Stimulated activated CD4-positive, alpha-beta T cell treated with anti-CD3 and anti-CD28 coated beads, Interleukin-4, amount 100 ng/mL, for 48 hours (primary cell): Measurements from ENCODE around the gene CCDC24.

Source experiments
- DNase-seq, 2 donors: peaks; one replicate each; pipeline ENCODE4 v3.0.0-alpha.2; 2020; ENCODE audit warnings: low read depth in 2 of 2

CCDC24 gene

DNA sequence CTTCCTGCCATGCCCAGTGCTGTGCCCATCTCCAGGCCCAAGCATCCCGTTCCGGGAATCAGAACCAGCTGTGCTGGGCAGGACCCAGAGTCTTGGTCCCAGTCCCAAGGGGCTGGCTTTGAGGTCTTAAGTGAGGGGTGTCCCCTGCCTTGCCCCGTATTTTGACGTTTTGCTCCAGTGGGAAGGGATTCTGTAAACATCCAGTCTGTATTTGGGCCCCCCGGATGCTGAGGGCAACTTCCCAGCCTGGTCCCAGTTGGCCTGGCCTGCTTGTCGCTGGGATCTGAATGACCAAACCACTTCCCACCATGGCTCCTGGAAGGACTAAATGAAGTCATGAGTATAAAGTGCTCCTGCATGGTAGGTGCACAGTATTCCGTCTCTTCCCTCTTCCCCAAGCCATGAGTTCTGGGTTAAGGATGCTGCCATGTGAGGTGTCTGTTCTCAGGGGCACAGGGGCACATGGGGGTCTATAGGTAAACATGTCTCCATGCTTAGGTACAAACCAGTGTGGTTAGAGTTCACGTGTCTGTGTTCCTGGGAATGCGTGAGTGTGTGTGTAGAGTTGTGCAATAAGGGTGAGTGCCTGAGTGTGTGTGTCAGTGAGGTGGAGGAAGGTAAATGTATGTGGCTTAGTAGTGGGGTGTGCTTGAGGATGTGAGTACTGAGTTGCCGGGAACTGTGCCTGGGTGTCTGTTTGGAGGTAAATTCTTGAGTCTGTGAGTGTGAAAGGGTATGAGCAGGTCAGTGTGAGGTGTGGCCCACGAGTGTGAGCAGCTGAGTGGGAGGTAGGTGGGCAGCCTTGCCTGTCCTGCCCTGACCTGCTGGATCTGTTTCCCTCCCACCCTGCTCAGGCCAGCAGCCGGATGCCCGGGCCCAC lies 10.9 kb upstream of the CCDC24 start:
- no peak for DNase-seq

DNA sequence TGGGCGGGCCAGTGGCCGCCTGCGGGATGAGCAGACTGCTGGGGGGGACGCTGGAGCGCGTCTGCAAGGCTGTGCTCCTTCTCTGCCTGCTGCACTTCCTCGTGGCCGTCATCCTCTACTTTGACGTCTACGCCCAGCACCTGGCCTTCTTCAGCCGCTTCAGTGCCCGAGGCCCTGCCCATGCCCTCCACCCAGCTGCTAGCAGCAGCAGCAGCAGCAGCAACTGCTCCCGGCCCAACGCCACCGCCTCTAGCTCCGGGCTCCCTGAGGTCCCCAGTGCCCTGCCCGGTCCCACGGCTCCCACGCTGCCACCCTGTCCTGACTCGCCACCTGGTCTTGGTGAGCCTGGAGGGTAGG lies 10.3 kb upstream of the CCDC24 start:
- no peak for DNase-seq

DNA sequence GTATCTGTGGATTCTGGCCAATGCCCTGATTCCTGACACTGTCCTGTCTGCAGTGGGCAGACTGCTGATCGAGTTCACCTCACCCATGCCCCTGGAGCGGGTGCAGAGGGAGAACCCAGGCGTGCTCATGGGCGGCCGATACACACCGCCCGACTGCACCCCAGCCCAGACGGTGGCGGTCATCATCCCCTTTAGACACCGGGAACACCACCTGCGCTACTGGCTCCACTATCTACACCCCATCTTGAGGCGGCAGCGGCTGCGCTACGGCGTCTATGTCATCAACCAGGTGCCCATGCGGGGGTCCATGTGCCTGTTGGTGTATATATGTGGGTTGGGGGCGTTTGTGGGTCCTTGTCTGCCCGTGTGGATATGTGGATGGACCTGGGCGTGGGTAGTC lies 9.8 kb upstream of the CCDC24 start:
- DNase-seq = no peak

DNA sequence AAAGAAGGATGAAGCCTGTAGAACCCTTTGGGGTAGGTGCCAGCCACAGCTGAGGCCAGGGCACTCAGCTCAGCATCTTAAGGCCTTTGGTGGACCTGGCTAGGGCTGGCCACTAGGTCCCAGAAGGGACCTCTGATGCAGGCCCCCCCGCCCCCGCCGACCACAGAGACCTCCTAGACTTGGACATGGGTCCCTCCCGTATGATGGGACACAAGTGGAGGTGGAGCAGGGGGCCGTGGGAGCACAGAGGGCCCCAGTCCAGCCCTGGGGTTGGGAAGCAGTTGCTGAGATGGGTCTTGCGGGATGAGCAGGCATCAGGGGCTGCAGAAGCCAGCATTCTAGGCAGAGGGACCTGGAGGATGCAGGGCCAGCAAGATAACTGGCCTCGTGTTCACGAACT lies 9.2 kb upstream of the CCDC24 start:
- no peak for DNase-seq

DNA sequence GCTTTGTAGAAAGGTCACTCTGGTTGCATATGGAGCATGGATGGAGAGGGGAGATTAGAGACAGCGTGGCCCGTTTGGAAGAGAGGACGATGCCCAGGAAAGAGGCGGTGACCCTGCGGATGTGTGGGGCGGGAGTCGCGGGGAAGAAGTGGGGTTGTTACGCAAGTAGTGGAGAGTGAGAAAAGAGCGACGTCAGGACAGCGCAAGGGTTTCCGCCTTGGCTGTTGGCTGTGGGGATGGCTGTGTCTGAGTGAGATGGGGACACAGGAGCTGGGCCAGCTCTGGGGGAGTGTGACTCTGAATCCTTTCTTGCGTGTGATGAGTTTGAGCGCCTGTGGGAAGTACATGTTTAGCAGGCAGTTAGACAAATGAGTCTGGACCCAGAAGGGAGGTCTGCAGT lies 8.6 kb upstream of the CCDC24 start:
- DNase-seq = no peak

DNA sequence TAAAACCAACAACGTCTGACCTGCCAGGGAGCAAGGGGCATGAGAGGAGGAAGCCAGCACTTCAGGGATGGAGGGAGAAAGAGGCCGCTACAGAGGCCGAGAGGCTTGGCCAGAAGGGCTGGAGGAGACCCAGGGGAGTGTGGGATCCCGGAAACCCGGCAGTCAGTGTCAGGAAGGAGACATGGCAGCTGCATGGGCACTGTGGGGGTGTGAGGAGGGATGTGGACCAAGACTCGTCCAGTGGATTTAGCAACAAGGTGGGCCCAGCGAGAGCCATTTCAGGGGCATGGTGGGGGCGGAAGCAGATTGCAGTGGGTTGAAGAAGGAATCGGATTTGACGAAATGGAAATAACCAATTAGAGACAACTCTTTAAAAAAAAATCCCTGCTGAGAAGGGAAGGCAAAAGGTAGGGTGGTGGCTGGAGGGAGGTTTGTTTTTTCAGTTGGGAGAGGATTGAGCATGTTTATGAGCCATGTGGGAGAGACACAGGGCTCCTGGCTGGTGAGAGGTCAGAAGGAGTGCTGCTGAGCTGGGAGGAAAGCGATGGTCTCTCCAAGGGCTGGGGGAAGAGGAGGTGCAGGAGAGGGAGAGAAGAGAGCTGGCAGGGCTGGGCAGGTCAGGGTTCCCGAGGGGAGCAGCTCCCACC lies 8.0 kb upstream of the CCDC24 start:
- no peak for DNase-seq

DNA sequence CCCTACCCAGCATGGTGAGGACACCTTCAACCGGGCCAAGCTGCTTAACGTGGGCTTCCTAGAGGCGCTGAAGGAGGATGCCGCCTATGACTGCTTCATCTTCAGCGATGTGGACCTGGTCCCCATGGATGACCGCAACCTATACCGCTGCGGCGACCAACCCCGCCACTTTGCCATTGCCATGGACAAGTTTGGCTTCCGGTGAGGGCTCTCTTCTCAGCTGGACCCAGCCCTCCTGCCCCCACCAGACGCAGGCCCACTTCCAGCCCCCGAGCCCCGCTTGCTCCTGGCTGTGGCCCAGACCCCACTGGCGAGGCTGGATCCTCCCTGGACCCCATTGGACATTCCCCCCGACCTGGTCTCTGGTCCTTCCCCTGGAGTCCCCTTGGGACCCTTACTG lies 6.5 kb upstream of the CCDC24 start:
- DNase-seq = no peak

DNA sequence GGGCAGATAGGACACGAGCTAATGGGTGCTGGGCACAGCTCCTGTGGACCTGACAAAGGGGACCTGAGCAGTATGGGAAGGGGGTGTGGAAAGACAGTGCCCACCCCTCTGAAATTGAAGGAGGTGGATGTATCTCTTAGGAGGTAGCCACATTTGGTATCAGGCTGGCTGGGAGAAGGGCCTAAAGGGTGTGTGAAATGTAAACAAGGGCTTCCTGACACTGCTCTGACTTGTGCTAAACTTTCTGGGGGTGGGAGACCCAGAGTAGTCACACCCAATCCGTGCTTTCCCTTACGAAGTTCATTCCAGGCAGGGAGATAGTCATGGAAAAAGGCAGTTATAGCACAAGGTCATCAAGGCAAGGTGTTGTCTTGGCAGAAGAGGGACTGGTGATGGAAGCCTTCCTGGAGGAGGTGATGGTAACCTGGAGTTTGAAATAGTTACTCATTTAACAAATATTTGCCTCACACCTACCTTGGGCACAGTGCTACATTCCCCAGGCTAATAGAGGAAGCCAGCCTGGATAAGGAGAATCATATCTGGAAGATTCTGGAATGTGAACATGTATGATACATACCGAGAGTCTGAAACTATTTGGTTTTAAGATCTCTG lies 5.3 kb upstream of the CCDC24 start:
- no peak for DNase-seq

DNA sequence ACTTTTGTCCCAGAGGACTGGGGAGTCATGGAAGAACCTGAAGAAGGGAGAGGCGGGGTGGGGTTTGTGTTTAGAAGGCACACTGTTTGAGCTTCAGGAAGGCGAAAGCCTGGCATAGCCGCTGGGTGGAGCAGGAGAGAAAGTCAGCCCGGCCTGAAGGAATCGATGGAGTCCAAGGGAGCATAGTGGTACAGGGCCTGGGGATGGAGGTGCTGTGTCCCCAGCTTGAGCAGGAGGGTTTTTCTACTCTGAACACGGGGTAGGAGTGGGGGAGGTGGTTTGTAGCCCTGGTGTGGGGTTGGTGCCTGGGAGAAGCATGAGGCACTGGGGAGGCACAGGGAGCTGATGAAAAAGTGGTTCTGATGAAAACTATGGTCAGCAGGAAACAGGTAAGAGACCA lies 4.7 kb upstream of the CCDC24 start:
- no peak for DNase-seq

DNA sequence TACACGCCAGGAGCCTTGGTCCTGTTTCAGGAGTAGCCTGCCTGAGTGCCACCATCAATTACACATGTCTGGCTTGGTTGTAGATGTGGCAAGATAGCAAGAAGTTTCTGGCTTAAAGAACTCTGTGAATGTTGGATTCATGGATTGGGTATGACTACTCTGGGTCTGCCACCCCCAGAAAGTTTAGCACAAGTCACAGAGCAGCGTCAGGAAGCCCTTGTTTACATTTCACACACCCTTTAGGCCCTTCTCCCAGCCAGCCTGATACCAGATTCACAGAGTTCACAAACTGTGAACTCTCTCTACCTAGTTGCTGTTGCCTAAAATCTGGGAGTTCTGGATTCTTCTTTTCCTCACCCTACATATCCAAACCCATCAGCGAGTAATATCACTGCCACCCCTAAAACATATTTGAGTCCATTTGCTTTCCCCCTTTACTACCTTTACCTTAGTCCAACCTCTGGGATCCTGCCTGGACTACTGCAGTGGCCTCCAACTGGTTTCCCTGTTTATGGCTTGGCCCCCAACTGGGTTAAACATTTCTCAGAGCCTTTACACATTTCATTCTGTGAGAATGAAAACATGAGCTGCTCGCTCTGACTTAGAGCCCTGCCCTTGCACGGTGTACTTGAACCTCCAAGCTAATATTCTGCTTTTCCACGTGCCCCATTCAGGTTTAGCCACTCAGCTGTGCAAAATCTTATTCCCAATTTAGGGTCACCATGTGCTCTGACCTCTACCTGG lies 4.1 kb upstream of the CCDC24 start:
- DNase-seq = no peak

DNA sequence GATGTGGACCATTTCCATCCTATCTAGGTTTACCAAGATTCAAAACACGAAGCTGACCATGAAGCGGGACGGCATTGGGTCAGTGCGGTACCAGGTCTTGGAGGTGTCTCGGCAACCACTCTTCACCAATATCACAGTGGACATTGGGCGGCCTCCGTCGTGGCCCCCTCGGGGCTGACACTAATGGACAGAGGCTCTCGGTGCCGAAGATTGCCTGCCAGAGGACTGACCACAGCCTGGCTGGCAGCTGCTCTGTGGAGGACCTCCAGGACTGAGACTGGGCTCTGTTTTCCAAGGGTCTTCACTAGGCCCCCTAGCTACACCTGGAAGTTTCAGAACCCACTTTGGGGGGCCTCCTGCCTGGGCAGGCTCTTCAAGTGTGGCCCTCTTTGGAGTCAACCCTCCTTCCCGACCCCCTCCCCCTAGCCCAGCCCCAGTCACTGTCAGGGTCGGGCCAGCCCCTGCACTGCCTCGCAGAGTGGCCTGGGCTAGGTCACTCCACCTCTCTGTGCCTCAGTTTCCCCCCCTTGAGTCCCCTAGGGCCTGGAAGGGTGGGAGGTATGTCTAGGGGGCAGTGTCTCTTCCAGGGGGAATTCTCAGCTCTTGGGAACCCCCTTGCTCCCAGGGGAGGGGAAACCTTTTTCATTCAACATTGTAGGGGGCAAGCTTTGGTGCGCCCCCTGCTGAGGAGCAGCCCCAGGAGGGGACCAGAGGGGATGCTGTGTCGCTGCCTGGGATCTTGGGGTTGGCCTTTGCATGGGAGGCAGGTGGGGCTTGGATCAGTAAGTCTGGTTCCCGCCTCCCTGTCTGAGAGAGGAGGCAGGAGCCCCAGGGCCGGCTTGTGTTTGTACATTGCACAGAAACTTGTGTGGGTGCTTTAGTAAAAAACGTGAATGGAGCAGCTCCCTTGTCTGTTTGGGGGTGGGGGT lies 864 bp upstream of the CCDC24 start:
- DNase-seq = no peak

DNA sequence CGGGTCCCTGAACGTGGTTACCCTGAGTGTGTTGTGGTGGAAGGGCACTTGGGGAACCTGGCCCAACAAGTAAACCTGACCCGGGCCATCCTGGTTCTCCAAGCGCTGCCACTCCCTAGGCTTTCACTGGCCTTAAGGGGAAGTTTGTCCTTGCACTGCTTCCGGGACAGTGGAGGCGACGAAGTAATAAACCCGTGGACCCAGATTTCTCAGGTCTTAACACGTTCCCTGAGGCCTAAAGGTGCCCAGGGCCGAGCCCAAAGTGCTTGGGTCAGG lies 261 bp upstream of the CCDC24 start:
- DNase-seq = no peak

DNA sequence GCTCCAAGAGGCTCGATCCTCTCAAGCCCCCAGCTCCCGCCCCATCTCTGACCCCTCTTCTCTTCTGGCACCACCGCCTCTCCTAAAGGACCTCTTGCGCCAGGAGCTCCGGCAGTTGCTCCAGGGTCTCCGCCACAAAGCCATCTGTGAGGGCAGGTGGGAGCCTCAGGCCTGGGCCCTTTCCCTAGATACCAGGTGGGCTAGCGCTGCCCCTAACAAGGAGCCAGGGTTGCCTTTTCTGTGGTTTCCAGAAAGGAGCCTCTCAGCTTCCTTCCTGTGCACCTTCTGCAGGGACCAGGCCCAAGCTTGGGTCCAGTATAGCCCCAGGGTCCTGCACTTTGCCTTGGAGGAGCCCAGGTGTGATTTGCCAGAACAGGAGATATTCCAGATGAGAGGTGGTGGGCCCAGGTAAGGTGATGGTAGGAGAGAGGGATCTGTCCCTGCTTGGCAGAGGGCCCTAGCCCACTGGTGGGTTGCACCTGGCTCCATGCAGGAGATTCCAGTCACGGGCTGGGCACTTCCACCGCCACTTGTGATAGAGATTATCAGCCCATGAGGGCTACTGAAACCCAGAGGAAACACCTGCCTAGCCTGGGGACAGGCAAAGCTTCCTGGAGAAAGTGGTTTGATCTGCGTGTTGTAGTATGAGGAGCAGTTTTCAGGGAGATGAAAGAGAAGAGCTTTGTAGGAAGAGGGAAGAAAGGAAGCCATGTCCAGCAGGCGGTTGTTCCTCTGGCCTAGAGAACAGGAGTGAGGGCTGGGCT lies 1.0 kb downstream of the CCDC24 start:
- no peak for DNase-seq

DNA sequence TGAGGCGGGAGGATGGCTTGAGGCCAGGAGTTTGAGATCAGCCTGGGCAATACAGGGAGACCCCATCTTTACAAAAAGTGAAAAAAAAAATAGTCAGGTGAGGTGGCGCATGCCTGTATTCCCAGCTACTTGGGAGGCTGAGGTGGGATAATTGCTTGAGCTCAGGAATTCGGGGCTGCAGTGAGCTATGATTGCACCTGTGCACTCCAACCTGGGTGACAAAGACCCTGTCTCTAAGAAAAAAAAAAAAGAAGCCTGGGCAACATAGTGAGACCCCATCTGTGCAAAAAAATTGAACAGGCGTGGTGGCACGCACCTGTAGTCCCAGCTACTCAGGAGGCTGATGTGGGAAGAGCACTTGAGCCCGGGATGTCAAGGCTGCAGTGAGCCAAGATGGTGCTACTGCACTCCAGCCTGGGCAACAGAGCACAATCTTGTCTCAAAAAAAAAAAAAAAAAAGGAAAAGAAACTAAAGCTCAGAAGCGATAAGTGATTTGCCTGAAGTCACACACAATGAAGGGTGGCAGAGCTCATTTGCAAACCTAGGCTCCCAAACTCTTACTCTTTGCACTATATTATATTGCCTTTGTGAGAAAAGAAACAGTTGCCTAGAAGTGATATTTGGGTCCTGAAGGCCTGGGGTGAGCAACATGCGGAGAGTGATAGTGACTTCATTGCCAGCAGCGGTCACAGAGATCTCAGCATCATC lies 2.0 kb downstream of the CCDC24 start:
- DNase-seq = no peak

DNA sequence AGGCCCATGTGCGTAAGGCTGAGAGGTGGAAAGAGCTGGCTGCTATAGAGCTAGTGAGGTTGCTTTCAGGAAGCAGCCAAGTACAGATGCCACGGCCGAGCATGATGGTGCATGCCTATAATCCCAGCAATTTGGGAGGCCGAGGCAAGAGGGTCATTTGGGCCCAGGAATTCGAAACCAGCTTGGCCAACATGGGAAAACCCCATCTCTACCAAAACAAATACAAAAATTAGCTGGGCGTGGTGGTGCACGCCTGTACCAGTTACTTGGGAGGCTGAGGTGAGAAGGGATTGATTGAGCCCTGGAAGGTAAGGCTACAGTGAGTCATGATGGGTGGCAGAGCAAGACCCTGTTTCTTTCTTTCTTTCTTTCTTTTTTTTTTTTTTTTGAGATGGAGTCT lies 2.7 kb downstream of the CCDC24 start:
- no peak for DNase-seq

DNA sequence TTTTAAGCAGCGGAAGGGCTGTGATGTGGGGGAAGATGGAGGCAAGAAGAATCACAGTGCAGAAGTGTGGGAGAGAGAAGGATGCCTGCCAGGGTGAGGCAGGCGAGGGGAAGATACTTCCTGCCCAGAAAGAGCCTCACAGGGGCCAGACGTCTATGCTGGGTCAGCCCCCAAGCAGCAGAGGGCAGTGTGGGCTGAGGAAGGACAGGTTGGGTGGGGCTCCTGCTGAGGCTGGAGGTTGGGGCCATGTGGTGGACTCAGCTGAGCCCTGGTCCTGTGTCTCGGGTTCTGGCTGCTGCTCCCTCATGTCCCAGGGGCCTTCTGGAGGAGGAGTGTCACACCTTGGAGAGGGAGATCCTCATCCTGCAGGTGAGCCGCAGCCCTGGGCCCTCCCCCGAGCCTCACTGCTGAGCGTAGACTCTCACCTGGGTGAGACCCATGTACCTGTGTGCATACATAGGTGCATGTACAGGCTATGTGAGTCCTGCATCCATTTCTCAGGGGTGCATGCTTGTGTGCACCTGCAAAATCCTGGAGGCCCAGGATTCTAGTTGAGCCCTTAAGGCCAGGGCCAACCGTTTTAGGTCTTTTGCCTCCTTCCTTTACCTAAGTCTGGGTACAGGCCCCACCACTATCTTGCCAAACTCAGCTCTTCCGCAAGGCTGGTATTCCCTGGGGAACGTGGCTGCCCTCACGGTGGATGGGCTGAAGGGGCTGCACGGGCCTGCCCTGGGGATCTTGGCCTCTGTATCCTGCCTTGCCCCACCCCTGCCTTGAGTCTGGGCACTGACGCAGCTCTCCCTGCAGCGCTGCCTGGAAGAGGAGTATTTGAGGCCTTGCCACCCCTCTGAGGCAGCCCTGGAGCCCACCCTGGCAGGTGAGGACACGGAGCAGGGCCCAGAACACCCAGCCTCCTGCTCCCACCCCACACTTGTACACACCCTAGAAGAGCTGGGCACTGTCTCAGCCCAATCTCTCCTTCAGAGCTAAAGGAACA lies 3.7 kb downstream of the CCDC24 start:
- no peak for DNase-seq

DNA sequence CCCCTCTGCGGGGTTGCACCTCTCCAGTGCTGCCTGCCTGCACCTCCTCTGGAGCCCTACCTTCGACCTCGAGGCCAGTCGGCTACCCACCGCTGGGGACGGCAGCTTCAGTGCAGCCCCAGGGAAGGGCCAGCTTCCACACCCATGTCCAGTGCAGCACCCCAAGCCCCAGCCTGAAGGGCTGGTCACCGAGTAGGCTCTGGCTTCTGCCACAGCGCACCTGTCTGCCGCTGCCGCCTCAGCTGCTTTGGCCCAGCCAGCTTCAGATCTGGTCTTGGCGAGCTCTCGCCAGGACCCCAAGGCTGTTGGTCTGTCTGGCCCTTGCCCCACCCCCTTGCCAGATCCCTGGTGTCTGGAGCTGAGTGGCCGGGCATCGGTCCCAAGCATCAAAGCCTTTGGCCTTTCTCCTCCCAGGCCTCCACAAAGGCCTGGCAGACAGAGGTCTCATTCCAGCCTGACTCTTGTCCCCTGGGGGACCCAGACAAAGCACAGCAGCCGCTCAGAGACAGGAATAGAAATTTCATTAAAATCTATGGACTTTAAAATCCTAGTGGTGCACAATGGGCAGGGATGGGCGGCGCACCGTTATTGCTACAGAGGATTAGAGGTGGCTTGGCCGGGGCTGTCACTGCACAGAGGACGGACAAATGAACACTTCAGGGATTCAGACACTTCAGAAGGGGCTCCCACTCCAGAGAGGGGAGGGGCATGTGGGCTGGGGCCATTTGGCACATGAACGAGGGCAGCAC lies 4.8 kb downstream of the CCDC24 start:
- DNase-seq = no peak

DNA sequence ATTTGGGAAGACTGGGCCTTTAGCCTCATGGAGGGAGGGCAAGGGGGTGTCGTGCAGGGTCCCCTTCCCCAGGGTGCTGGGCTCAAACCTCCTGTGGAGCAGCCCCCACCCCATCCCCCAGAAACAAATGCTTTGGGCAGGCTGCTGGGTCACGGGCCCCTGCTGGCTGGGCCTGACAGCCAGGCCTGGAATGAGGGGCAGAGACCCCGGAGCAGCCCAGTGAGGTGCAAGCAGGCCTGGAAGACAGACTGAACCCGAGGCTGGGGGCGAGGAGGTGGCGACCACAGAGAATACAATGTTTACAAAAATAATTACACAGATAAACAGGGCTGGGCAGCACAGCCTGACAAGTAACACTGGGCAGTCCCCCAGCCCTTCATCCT lies 5.3 kb downstream of the CCDC24 start:
- DNase-seq = no peak
